Hepatocyte (in vitro differentiated cells): ENCODE measurements around the gene RASSF4.

Experiments
- EZH2 ChIP-seq: fragments of 200-600 bp; sonication (generic); IDR thresholded peaks from 2 replicates; pipeline ENCODE4 v1.6.1; 2016; ENCODE audit warnings: antibody characterized with exemption, mild to moderate bottlenecking, borderline replicate concordance
- EZH2phosphoT487 ChIP-seq: fragments of 200-600 bp; sonication (generic); IDR thresholded peaks from one replicate; pipeline ENCODE4 v1.6.1; 2018; ENCODE audit warnings: antibody characterized with exemption, mild to moderate bottlenecking, low read depth, moderate library complexity; ENCODE audit not compliant: unreplicated experiment, severe bottlenecking
- TF ChIP-seq, protein P1 (sequence below): fragments of 200-600 bp; sonication (generic); IDR thresholded peaks from 2 replicates; pipeline ENCODE4 v1.5.1; 2016; ENCODE audit warnings: antibody characterized with exemption, mild to moderate bottlenecking; ENCODE audit not compliant: poor library complexity

DNA sequence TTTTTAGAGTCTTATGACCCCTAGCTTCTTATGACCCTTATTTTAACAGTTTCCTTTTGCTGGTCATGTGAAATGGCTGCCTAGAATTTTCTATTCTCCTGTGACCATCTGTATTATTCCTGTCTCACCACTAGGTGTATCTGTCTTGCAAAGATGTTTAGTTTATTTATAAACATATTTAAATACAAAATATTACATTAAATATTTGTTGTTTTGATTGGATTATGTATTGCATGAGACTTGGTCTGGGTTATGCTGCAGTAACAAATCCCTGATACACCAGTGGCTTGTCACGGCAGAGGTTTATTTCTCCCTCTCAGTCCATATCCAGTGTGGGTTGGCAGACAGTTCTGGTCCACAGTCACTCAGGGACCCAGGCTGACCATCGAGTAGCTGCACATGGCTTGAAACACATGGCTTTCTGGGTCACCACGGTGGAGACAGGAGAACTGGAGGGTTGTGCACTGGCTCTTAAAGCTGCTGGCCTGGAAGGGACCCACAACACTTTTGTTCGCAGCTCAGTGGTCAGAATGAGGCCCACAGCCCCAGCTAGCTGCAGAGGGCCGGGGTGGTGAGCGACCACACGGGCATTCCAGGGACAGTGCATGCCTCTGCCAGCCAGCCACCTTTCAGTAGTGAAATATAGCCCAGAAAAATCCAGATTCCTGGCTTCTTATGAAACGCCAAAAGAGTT, 7.4 kb downstream of the RASSF4 start:
- TF ChIP-seq EZH2phosphoT487 (no peak), EZH2 (no peak)
- TF ChIP-seq, protein P1, sequence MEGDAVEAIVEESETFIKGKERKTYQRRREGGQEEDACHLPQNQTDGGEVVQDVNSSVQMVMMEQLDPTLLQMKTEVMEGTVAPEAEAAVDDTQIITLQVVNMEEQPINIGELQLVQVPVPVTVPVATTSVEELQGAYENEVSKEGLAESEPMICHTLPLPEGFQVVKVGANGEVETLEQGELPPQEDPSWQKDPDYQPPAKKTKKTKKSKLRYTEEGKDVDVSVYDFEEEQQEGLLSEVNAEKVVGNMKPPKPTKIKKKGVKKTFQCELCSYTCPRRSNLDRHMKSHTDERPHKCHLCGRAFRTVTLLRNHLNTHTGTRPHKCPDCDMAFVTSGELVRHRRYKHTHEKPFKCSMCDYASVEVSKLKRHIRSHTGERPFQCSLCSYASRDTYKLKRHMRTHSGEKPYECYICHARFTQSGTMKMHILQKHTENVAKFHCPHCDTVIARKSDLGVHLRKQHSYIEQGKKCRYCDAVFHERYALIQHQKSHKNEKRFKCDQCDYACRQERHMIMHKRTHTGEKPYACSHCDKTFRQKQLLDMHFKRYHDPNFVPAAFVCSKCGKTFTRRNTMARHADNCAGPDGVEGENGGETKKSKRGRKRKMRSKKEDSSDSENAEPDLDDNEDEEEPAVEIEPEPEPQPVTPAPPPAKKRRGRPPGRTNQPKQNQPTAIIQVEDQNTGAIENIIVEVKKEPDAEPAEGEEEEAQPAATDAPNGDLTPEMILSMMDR, result peak; percentile 21
